Gastrocnemius medialis (tissue), 4 donors: Measurements from ENCODE around the gene OXNAD1.

ENCODE experiments used
- CTCF ChIP-seq, 5 experiments: fragments of 450-650 bp in 3 of 5; fragments of 200-600 bp in 2 of 5; sonication (generic) in 2 of 5; IDR thresholded peaks in 4 of 5; conservative IDR thresholded peaks in 1 of 5; 1 replicate in 4 of 5; 2 replicates in 1 of 5; pipeline ENCODE4 v1.5.1; 2016 to 2019; ENCODE audit warnings: antibody characterized with exemption in 5 of 5, mild to moderate bottlenecking in 3 of 5, moderate library complexity in 3 of 5
- POLR2A ChIP-seq, 2 donors: fragments of 450-650 bp; IDR thresholded peaks; one replicate each; pipeline ENCODE4 v1.6.1; 2017; ENCODE audit warnings: antibody characterized with exemption in 2 of 2, mild to moderate bottlenecking in 2 of 2, moderate library complexity in 2 of 2

GRCh38 chr3:16325850-16326249 lies 60.8 kb downstream of the OXNAD1 start:
- TF ChIP-seq POLR2A (IDR thresholded peaks at IDR 0.05) (no peak), CTCF (IDR thresholded peaks at IDR 0.05 in 4 of 5, conservative IDR thresholded peaks at IDR 0.05 in 1 of 5) (no peak)
